Measurements from ENCODE around the gene TMEM115. TPM values are rescaled to one million over a fixed set of nuclear protein-coding genes. Genes with fewer than 3 reads are reported as not detected.

The TMEM115 gene
- total and polyA plus RNA-seq, 2 of the 4 experiments (the other 2 are of a cell fraction), result 35.3 to 47.3 TPM

Other genes with a start within 250 kb of the TMEM115 start
- gene SEMA3F, start 204.2 kb downstream of the TMEM115 start, total RNA-seq (2012; rRNA removed), result 7.3 and 9.2 TPM in 2 replicates
- gene SEMA3F, start 204.2 kb downstream of the TMEM115 start, polyA plus RNA-seq (2012; rRNA removed), result 23.3 and 26.7 TPM in 2 replicates
- gene GNAT1, start 167.9 kb downstream of the TMEM115 start, total RNA-seq (2012; rRNA removed), result not detected in 2 replicates
- 0.04 TPM in 1 of 2 replicates, not detected in the other for gene GNAT1, start 167.9 kb downstream of the TMEM115 start, polyA plus RNA-seq (2012; rRNA removed)
- gene SLC38A3, start 154.2 kb downstream of the TMEM115 start, total RNA-seq (2012; rRNA removed), result 0.36 TPM in 1 of 2 replicates, not detected in the other
- 0.12 and 0.36 TPM in 2 replicates for gene SLC38A3, start 154.2 kb downstream of the TMEM115 start, polyA plus RNA-seq (2012; rRNA removed)
- 816 and 867 TPM in 2 replicates for gene GNAI2, start 123.3 kb downstream of the TMEM115 start, total RNA-seq (2012; rRNA removed)
- 1,079 and 1,150 TPM in 2 replicates for gene GNAI2, start 123.3 kb downstream of the TMEM115 start, polyA plus RNA-seq (2012; rRNA removed)
- gene SEMA3B, start 90.4 kb downstream of the TMEM115 start, total RNA-seq (2012; rRNA removed), result 3.9 and 4.3 TPM in 2 replicates
- 29.3 and 34.3 TPM in 2 replicates for gene SEMA3B, start 90.4 kb downstream of the TMEM115 start, polyA plus RNA-seq (2012; rRNA removed)
- under 0.01 TPM in 2 replicates for gene LSMEM2, start 80.4 kb downstream of the TMEM115 start, total RNA-seq (2012; rRNA removed)
- gene LSMEM2, start 80.4 kb downstream of the TMEM115 start, polyA plus RNA-seq (2012; rRNA removed), result not detected in 2 replicates
- gene IFRD2, start 67.1 kb downstream of the TMEM115 start, total RNA-seq (2012; rRNA removed), result 48.6 and 52.7 TPM in 2 replicates
- gene IFRD2, start 67.1 kb downstream of the TMEM115 start, polyA plus RNA-seq (2012; rRNA removed), result 79.1 and 85.2 TPM in 2 replicates
- gene HYAL3, start 60.1 kb downstream of the TMEM115 start, total RNA-seq (2012; rRNA removed), result 2.2 and 2.7 TPM in 2 replicates
- gene HYAL3, start 60.1 kb downstream of the TMEM115 start, polyA plus RNA-seq (2012; rRNA removed), result 5.7 and 7.6 TPM in 2 replicates
- 3.1 and 5.0 TPM in 2 replicates for gene NAA80, start 60.1 kb downstream of the TMEM115 start, total RNA-seq (2012; rRNA removed)
- gene NAA80, start 60.1 kb downstream of the TMEM115 start, polyA plus RNA-seq (2012; rRNA removed), result 14.2 and 14.4 TPM in 2 replicates
- gene HYAL1, start 55.9 kb downstream of the TMEM115 start, total RNA-seq (2012; rRNA removed), result under 0.01 and 0.36 TPM in 2 replicates
- 0.29 and 0.32 TPM in 2 replicates for gene HYAL1, start 55.9 kb downstream of the TMEM115 start, polyA plus RNA-seq (2012; rRNA removed)
- 53.6 and 56.8 TPM in 2 replicates for gene HYAL2, start 36.8 kb downstream of the TMEM115 start, total RNA-seq (2012; rRNA removed)
- 104 and 114 TPM in 2 replicates for gene HYAL2, start 36.8 kb downstream of the TMEM115 start, polyA plus RNA-seq (2012; rRNA removed)
- 13.4 and 14.2 TPM in 2 replicates for gene TUSC2, start 31.3 kb downstream of the TMEM115 start, total RNA-seq (2012; rRNA removed)
- gene TUSC2, start 31.3 kb downstream of the TMEM115 start, polyA plus RNA-seq (2012; rRNA removed), result 24.0 and 24.8 TPM in 2 replicates
- gene RASSF1, start 18.7 kb downstream of the TMEM115 start, total RNA-seq (2012; rRNA removed), result 17.4 and 18.3 TPM in 2 replicates
- 53.4 and 55.6 TPM in 2 replicates for gene RASSF1, start 18.7 kb downstream of the TMEM115 start, polyA plus RNA-seq (2012; rRNA removed)
- 0.83 and 1.1 TPM in 2 replicates for gene ZMYND10, start 13.8 kb downstream of the TMEM115 start, total RNA-seq (2012; rRNA removed)
- gene ZMYND10, start 13.8 kb downstream of the TMEM115 start, polyA plus RNA-seq (2012; rRNA removed), result 1.1 and 1.4 TPM in 2 replicates
- gene NPRL2, start 8.7 kb downstream of the TMEM115 start, total RNA-seq (2012; rRNA removed), result 27.5 and 38.7 TPM in 2 replicates
- gene NPRL2, start 8.7 kb downstream of the TMEM115 start, polyA plus RNA-seq (2012; rRNA removed), result 38.3 and 38.5 TPM in 2 replicates
- 26.1 and 29.2 TPM in 2 replicates for gene CYB561D2, start 8.7 kb downstream of the TMEM115 start, total RNA-seq (2012; rRNA removed)
- 31.7 and 41.5 TPM in 2 replicates for gene CYB561D2, start 8.7 kb downstream of the TMEM115 start, polyA plus RNA-seq (2012; rRNA removed)
- gene CACNA2D2, start 144.1 kb upstream of the TMEM115 start, total RNA-seq (2012; rRNA removed), result not detected in 2 replicates
- 0.11 and 0.15 TPM in 2 replicates for gene CACNA2D2, start 144.1 kb upstream of the TMEM115 start, polyA plus RNA-seq (2012; rRNA removed)
- 6.8 and 6.9 TPM in 2 replicates for gene C3orf18, start 208.2 kb upstream of the TMEM115 start, total RNA-seq (2012; rRNA removed)
- gene C3orf18, start 208.2 kb upstream of the TMEM115 start, polyA plus RNA-seq (2012; rRNA removed), result 10.6 and 10.9 TPM in 2 replicates
- 12.5 and 17.2 TPM in 2 replicates for gene HEMK1, start 210.0 kb upstream of the TMEM115 start, total RNA-seq (2012; rRNA removed)
- gene HEMK1, start 210.0 kb upstream of the TMEM115 start, polyA plus RNA-seq (2012; rRNA removed), result 20.6 and 20.8 TPM in 2 replicates